PFSK-1 (cell line): ENCODE results near the gene NDUFS8.

Source experiments
- POLR2AphosphoS5 ChIP-seq: IDR thresholded peaks from 2 replicates; pipeline ENCODE4 v1.6.1; 2012; ENCODE audit warnings: low read depth, mild to moderate bottlenecking, control low read depth, low read length, moderate library complexity
- REST ChIP-seq, 2 experiments: IDR thresholded peaks; 2 replicates each; pipeline versions ENCODE4 v1.6.1 to v1.8.0; 2011 to 2012; ENCODE audit warnings: low read depth in 2 of 2, low read length in 2 of 2, control low read depth in 1 of 2, inconsistent platforms in 1 of 2, mild to moderate bottlenecking in 1 of 2, moderate library complexity in 1 of 2; ENCODE audit not compliant: insufficient read depth in 1 of 2
- SIN3A ChIP-seq: IDR thresholded peaks from 2 replicates; pipeline ENCODE4 v1.6.1; 2012; ENCODE audit warnings: mild to moderate bottlenecking, low read length, moderate library complexity, borderline replicate concordance; ENCODE audit not compliant: insufficient read depth
- TAF1 ChIP-seq: IDR thresholded peaks from 2 replicates; pipeline ENCODE4 v1.6.1; 2012; ENCODE audit warnings: low read length, control low read depth, borderline replicate concordance; ENCODE audit not compliant: insufficient read depth

- TF ChIP-seq REST (IDR thresholded peaks at IDR 0.05; ENCODE audit: insufficient read depth in 1 of 2, low read depth in 2 of 2, low read length in 2 of 2) (no peak), POLR2AphosphoS5 (no peak), TAF1 (no peak), SIN3A (no peak)
These were observed 5.4 kb upstream of the NDUFS8 start for GRCh38 chr11:68025047-68025446.
